IMR-90 (cell line): ENCODE results near the gene CILP. TPM values are rescaled to one million over a fixed set of nuclear protein-coding genes. Genes with fewer than 3 reads are reported as not detected.

Source experiments
- ATAC-seq: fragments of 200-7000 bp; cut with Tn5 transposase; 2 replicates; pipeline ENCODE4 v1.9.1; 2020; ENCODE audit warnings: low read depth, mild to moderate bottlenecking, moderate library complexity
- BruUV-seq: library from RNA; stranded (reverse); fragments of 400-500 nt; replicated peaks from 2 replicates; lab custom pipeline; 2021; lab: Mats Ljungman, UMichigan
- CTCF ChIA-PET: fragments of 300-600 bp; formaldehyde crosslinking; extraction: SDS; loops from one replicate; lab custom pipeline; 2021; ENCODE audit warnings: antibody characterized with exemption; lab: Yijun Ruan, JAX
- POLR2A ChIA-PET: fragments of 300-600 bp; sonication (Branson Sonifier 250); formaldehyde crosslinking; loops from one replicate; lab custom pipeline; 2022; ENCODE audit warnings: antibody characterized with exemption; ENCODE audit not compliant: unreplicated experiment; lab: Charles Lee
- DNase-seq: peaks from one replicate; pipeline ENCODE4 v3.0.0; 2013
- H2AFZ ChIP-seq: replicated peaks from 2 replicates; pipeline ENCODE3; 2013; ENCODE audit warnings: low read length, mild to moderate bottlenecking; ENCODE audit not compliant: poor library complexity
- H2AK5ac ChIP-seq: 2 replicates; pipeline ENCODE4 v1.6.1; 2013; ENCODE audit warnings: low read depth, low read length, inconsistent platforms
- H2AK9ac ChIP-seq: replicated peaks from 2 replicates; pipeline ENCODE3; 2013; ENCODE audit warnings: mild to moderate bottlenecking, low read depth, low read length, moderate library complexity; ENCODE audit not compliant: poor library complexity
- H2BK120ac ChIP-seq: 2 replicates; pipeline ENCODE4 v1.6.1; 2013; ENCODE audit warnings: low read depth, low read length, inconsistent platforms
- H2BK15ac ChIP-seq: 3 replicates; pipeline ENCODE4 v1.6.1; 2013; ENCODE audit warnings: low read depth, low read length, inconsistent platforms
- H2BK20ac ChIP-seq: 2 replicates; pipeline ENCODE4 v1.6.1; 2013; ENCODE audit warnings: low read depth, mild to moderate bottlenecking, inconsistent platforms, low read length, moderate library complexity
- H2BK5ac ChIP-seq: 2 replicates; pipeline ENCODE4 v1.6.1; 2013; ENCODE audit warnings: mild to moderate bottlenecking, low read depth, low read length, inconsistent platforms; ENCODE audit not compliant: poor library complexity, severe bottlenecking
- H3K14ac ChIP-seq: replicated peaks from 2 replicates; pipeline ENCODE4 v1.6.1; 2013; ENCODE audit warnings: low read depth, low read length, inconsistent platforms
- H3K18ac ChIP-seq: 2 replicates; pipeline ENCODE4 v1.6.1; 2013; ENCODE audit warnings: low read depth, low read length, control low read depth
- H3K23ac ChIP-seq: 2 replicates; pipeline ENCODE4 v1.6.1; 2013; ENCODE audit warnings: low read depth, low read length, inconsistent platforms
- H3K27ac ChIP-seq: 2 replicates; pipeline ENCODE4 v1.5.1; 2013; ENCODE audit warnings: mild to moderate bottlenecking, control low read depth, low read length; ENCODE audit not compliant: insufficient read depth
- H3K27me3 ChIP-seq: 2 replicates; pipeline ENCODE4 v1.6.1; 2013; ENCODE audit warnings: low read length; ENCODE audit not compliant: control insufficient read depth, insufficient read depth
- H3K36me3 ChIP-seq: 2 replicates; pipeline ENCODE4 v1.6.1; 2013; ENCODE audit warnings: low read length, mixed read lengths; ENCODE audit not compliant: control insufficient read depth, insufficient read depth
- H3K4ac ChIP-seq: 2 replicates; pipeline ENCODE4 v1.6.1; 2013; ENCODE audit warnings: low read depth, low read length, inconsistent platforms
- H3K4me1 ChIP-seq: 2 replicates; pipeline ENCODE4 v1.6.1; 2013; ENCODE audit warnings: low read length, mixed read lengths; ENCODE audit not compliant: control insufficient read depth, insufficient read depth
- H3K4me2 ChIP-seq: 2 replicates; pipeline ENCODE4 v1.6.1; 2013; ENCODE audit warnings: low read depth, mild to moderate bottlenecking, control low read depth, low read length, moderate library complexity
- H3K4me3 ChIP-seq: 2 replicates; pipeline ENCODE4 v1.5.1; 2013; ENCODE audit warnings: low read depth, mild to moderate bottlenecking, control low read depth, low read length, moderate library complexity; ENCODE audit not compliant: insufficient read depth
- H3K56ac ChIP-seq: 2 replicates; pipeline ENCODE4 v1.6.1; 2013; ENCODE audit warnings: low read length, inconsistent platforms; ENCODE audit not compliant: insufficient read depth; ENCODE audit errors: extremely low read depth
- H3K79me1 ChIP-seq, 2 experiments: 2 replicates each; pipeline ENCODE4 v1.6.1; 2013; ENCODE audit warnings: low read length in 2 of 2, inconsistent platforms in 1 of 2, low read depth in 1 of 2
- H3K9ac ChIP-seq: 2 replicates; pipeline ENCODE4 v1.6.1; 2013; ENCODE audit warnings: low read depth, low read length, control low read depth
- H3K9me1 ChIP-seq: 2 replicates; pipeline ENCODE4 v1.6.1; 2013; ENCODE audit warnings: low read length, inconsistent platforms; ENCODE audit not compliant: insufficient read depth
- H3K9me3 ChIP-seq: 2 replicates; pipeline ENCODE4 v1.6.1; 2013; ENCODE audit warnings: low read length; ENCODE audit not compliant: control insufficient read depth, insufficient read depth
- H4K20me1 ChIP-seq: 2 replicates; pipeline ENCODE4 v1.6.1; 2013; ENCODE audit warnings: low read length, inconsistent platforms; ENCODE audit not compliant: insufficient read depth
- H4K5ac ChIP-seq: 2 replicates; pipeline ENCODE4 v1.6.1; 2013; ENCODE audit warnings: mild to moderate bottlenecking, low read depth, low read length, control low read depth
- H4K8ac ChIP-seq, 2 experiments: 2 replicates each; pipeline ENCODE4 v1.6.1; 2013; ENCODE audit warnings: low read depth in 2 of 2, low read length in 2 of 2, control low read depth in 1 of 2, inconsistent platforms in 1 of 2
- H4K91ac ChIP-seq: 2 replicates; pipeline ENCODE4 v1.6.1; 2013; ENCODE audit warnings: low read depth, low read length, inconsistent platforms; ENCODE audit not compliant: insufficient read depth
- BHLHE40 ChIP-seq: fragments of 150-350 bp; IDR thresholded peaks from 2 replicates; pipeline ENCODE4 v1.6.1; 2016; ENCODE audit warnings: mild to moderate bottlenecking, low read depth, low read length
- CEBPB ChIP-seq: IDR thresholded peaks from 2 replicates; pipeline ENCODE4 v1.6.1; 2012; ENCODE audit warnings: low read depth, low read length, improper control_type of control experiment
- CHD1 ChIP-seq: IDR thresholded peaks from 2 replicates; pipeline ENCODE4 v1.6.1; 2012; ENCODE audit warnings: low read depth, low read length, improper control_type of control experiment
- CTCF ChIP-seq: conservative IDR thresholded peaks from 2 replicates; pipeline ENCODE4 v1.5.1; 2012; ENCODE audit warnings: mild to moderate bottlenecking, low read depth, low read length, improper control_type of control experiment
- MAZ ChIP-seq: IDR thresholded peaks from 2 replicates; pipeline ENCODE4 v1.6.1; 2012; ENCODE audit warnings: low read depth, mild to moderate bottlenecking, low read length, improper control_type of control experiment, moderate library complexity, borderline replicate concordance
- NFE2L2 ChIP-seq: fragments of 150-350 bp; IDR thresholded peaks from 2 replicates; pipeline ENCODE4 v1.6.1; 2016; ENCODE audit warnings: low read depth, mild to moderate bottlenecking, low read length
- RAD21 ChIP-seq: IDR thresholded peaks from 2 replicates; pipeline ENCODE4 v1.6.1; 2012; ENCODE audit warnings: low read length, improper control_type of control experiment
- USF2 ChIP-seq: fragments of 150-350 bp; IDR thresholded peaks from 2 replicates; pipeline ENCODE4 v1.6.1; 2017; ENCODE audit warnings: mild to moderate bottlenecking, antibody characterized with exemption, low read length, low read depth
- WGBS, 2 experiments: methylation state at CpG; one replicate each; pipeline versions ENCODE4 v1.1.5 to v1.1.7; 2013; ENCODE audit warnings: missing lambda C conversion rate in 2 of 2; ENCODE audit not compliant: insufficient read length in 1 of 2; ENCODE audit errors: extremely low coverage in 2 of 2; 5-methylcytosine and 5-hydroxymethylcytosine counted together
- dilution Hi-C: fragments of 300-500 bp; cut with HindIII; formaldehyde crosslinking; loops from one replicate; pipeline ENCODE4 v1.14.3; 2018; ENCODE audit warnings: low sequenced_read_pairs; ENCODE audit not compliant: unreplicated experiment
- in situ Hi-C: fragments of 300-500 bp; cut with MboI; formaldehyde crosslinking; loops from 3 replicates; pipeline ENCODE4 v1.14.3; 2019; ENCODE audit warnings: low sequenced_read_pairs, inconsistent platforms, mixed read lengths
- intact Hi-C: fragments of 100-400 bp; cut with micrococcal nuclease; formaldehyde crosslinking; loops from 2 replicates; pipeline ENCODE4 v1.10.0; 2022
- polyA plus RNA-seq, 3 experiments: library from polyadenylated mRNA; depleted of rRNA; stranded (reverse); fragments of >200 nt; gene quantifications; 2 replicates each; pipeline ENCODE4 v1.2.3, GENCODE V29; 2012; ENCODE audit warnings: low replicate concordance in 1 of 3
- total RNA-seq: library from RNA; depleted of rRNA; stranded (reverse); fragments of >200 nt; gene quantifications from 2 replicates; pipeline ENCODE4 v1.2.3, GENCODE V29; 2012

CILP gene
- total and polyA plus RNA-seq, 2 of the 4 experiments (the other 2 are of a cell fraction): under 0.01 to 0.02 TPM

DNA sequence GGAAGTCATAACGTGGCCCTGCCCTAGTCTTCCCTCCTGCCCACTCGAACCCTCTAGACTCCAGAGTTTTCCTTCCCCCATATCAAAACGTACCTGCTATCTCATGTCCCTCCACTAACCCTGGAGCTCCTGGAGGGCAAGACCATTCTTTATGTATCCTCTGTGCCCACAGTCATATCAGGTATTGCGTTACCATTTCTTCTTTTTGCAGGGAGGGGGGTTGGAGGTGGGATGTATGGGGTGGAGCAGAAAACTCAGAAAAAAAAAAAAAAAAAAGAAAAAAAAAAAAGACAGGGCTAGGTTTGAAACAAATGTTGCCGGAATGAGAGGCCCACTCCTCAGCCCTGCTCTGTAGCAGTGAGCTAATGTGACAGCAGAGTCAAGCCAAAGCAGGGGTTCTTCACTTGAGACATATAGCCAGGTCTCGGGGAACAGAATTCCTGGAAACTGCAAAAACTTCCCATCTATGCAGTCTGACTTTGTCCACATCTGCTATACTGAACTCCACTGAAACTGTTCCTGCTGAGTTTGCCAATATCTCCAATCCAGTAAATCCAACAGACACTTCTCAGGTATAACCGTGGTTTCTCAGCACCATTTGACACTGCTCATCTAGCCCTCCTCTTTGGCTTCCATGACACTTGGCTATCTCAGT lies 44.3 kb upstream of the CILP start:
- Histone ChIP-seq H3K4ac (no peak overlapping the region), H3K4me3 (no peak overlapping the region), H3K23ac (no peak overlapping the region), H4K5ac (no peak overlapping the region), H2AK5ac (no peak overlapping the region), H2AFZ (no peak overlapping the region), H3K18ac (no peak overlapping the region), H2BK120ac (no peak overlapping the region), H3K36me3 (peaks cover 10% of the 10 kb centered on the region), H3K79me1 (no peaks in the 10 kb centered on the region), H3K27me3 (no peaks in the 10 kb centered on the region), H3K14ac (no peak overlapping the region), H3K9ac (no peak overlapping the region), H2AK9ac (no peak overlapping the region), H3K4me2 (no peak overlapping the region), H4K20me1 (no peaks in the 10 kb centered on the region), H2BK15ac (no peak overlapping the region), H4K8ac (no peak overlapping the region), H3K27ac (no peak overlapping the region), H2BK20ac (no peak overlapping the region), H2BK5ac (no peak overlapping the region), H3K9me1 (no peaks in the 10 kb centered on the region), H3K9me3 (no peaks in the 10 kb centered on the region), H3K56ac (no peak overlapping the region), H3K4me1 (peaks cover 5% of the 10 kb centered on the region; the same call in 1 of the 2 replicates), H4K91ac (no peak overlapping the region)
- no peak for DNase-seq
- ChIA-PET POLR2A (no interaction called here), CTCF (no interaction called here)
- 100% methylated on average over 2 of the region's 7 CpGs; no CpG with 5 or more reads in 1 of the 2 experiments for WGBS, 2 experiments
- ATAC-seq: no peak
- TF ChIP-seq NFE2L2: no peak
- no peak for TF ChIP-seq CTCF
- no peak for TF ChIP-seq USF2
- TF ChIP-seq BHLHE40: no peak
- TF ChIP-seq MAZ: no peak
- no peak for TF ChIP-seq CEBPB
- no peak for TF ChIP-seq CHD1
- no peak for TF ChIP-seq RAD21
- intact Hi-C loops: no loop called here
- in situ Hi-C loops: no loop called here
- dilution Hi-C loops: no loop called here
- no TSS peak for BruUV-seq
